HepG2 (cell line): ENCODE results near the gene KCTD18. TPM values are rescaled to one million over a fixed set of nuclear protein-coding genes. Genes with fewer than 3 reads are reported as not detected.
A peak's percentile ranks its signal among the peaks of the same experiment; 100 is the strongest.

ENCODE experiments used
- ATAC-seq: fragments of 200-7000 bp; cut with Tn5 transposase; 3 replicates; pipeline ENCODE4 v1.9.1; 2020; ENCODE audit warnings: mild to moderate bottlenecking, moderate library complexity
- BruUV-seq: library from RNA; stranded (reverse); fragments of 400-500 nt; replicated peaks from 2 replicates; lab custom pipeline; 2021; lab: Mats Ljungman, UMichigan
- CTCF ChIA-PET: fragments of 300-600 bp; formaldehyde crosslinking; extraction: SDS; loops from one replicate; lab custom pipeline; 2021; ENCODE audit warnings: low total read pairs, inconsistent platforms, low intra/inter-chr PET ratio; lab: Yijun Ruan, JAX
- POLR2A ChIA-PET: fragments of 350-600 bp; sonication (Branson Sonifier 250); formaldehyde crosslinking; loops from one replicate; lab custom pipeline; 2020; ENCODE audit warnings: antibody characterized with exemption, inconsistent platforms; lab: Yijun Ruan, JAX
- DNase-seq: peaks from one replicate; pipeline ENCODE4 v3.0.0-alpha.2; 2015; ENCODE audit warnings: low spot score
- FAIRE-seq: peaks from 3 replicates; lab custom pipeline; 2011; peaks lifted over from hg19 to GRCh38; lab: Jason Lieb, UNC
- H2AFZ ChIP-seq: one replicate; pipeline ENCODE4 v1.6.1; 2011; ENCODE audit warnings: low read length, inconsistent platforms
- H3K27ac ChIP-seq: fragments of 300-600 bp; 3 replicates; pipeline ENCODE4 v1.8.0; 2011; ENCODE audit warnings: mixed run types, mild to moderate bottlenecking, mixed read lengths, low read length, inconsistent platforms; ENCODE audit not compliant: insufficient read depth; ENCODE audit errors: extremely low read length
- H3K27me3 ChIP-seq, 2 experiments: fragments of 200-600 bp in 1 of 2; 2 replicates in 1 of 2; 3 replicates in 1 of 2; pipeline versions ENCODE4 v1.6.0 to v1.8.0; 2011; ENCODE audit warnings: low read length in 2 of 2, mild to moderate bottlenecking in 2 of 2, moderate library complexity in 2 of 2, inconsistent platforms in 1 of 2; ENCODE audit not compliant: insufficient read depth in 2 of 2, control insufficient read depth in 1 of 2
- H3K36me3 ChIP-seq, 2 experiments: fragments of 200-600 bp in 1 of 2; replicated peaks in 1 of 2; 2 replicates in 1 of 2; 3 replicates in 1 of 2; pipeline versions ENCODE4 v1.5.1 to v1.8.0; 2011; ENCODE audit warnings: low read length in 2 of 2, inconsistent platforms in 1 of 2; ENCODE audit not compliant: insufficient read depth in 2 of 2, control insufficient read depth in 1 of 2
- H3K4me1 ChIP-seq: 2 replicates; pipeline ENCODE4 v1.5.1; 2012; ENCODE audit warnings: low read length, inconsistent platforms; ENCODE audit not compliant: insufficient read depth
- H3K4me2 ChIP-seq: 2 replicates; pipeline ENCODE4 v1.6.0; 2011; ENCODE audit warnings: low read depth, low read length, inconsistent platforms
- H3K4me3 ChIP-seq, 3 experiments: fragments of 200-600 bp in 1 of 3; sonication (generic), shearing (Covaris generic) in 1 of 3; replicated peaks in 1 of 3; 2 replicates each; pipeline ENCODE4 v1.5.1; 2011 to 2016; ENCODE audit warnings: low read length in 3 of 3, inconsistent platforms in 2 of 3, low read depth in 2 of 3, mild to moderate bottlenecking in 2 of 3, control low read depth in 1 of 3, mixed read lengths in 1 of 3; ENCODE audit not compliant: insufficient read depth in 1 of 3
- H3K79me2 ChIP-seq: one replicate; pipeline ENCODE4 v1.6.1; 2011; ENCODE audit warnings: low read length, inconsistent platforms; ENCODE audit not compliant: insufficient read depth
- H3K9ac ChIP-seq: 2 replicates; pipeline ENCODE4 v1.6.0; 2011; ENCODE audit warnings: mild to moderate bottlenecking, low read depth, low read length, inconsistent platforms; ENCODE audit not compliant: insufficient read depth
- H3K9me3 ChIP-seq: 2 replicates; pipeline ENCODE4 v1.5.1; 2012; ENCODE audit warnings: mild to moderate bottlenecking, low read length
- H4K20me1 ChIP-seq: 2 replicates; pipeline ENCODE4 v1.6.0; 2011; ENCODE audit warnings: inconsistent platforms, mild to moderate bottlenecking, low read length, moderate library complexity; ENCODE audit not compliant: insufficient read depth
- HNRNPH1 ChIP-seq: fragments of 200-400 bp; formaldehyde crosslinking; optimal IDR thresholded peaks from 2 replicates; pipeline ENCODE3; 2017; ENCODE audit warnings: mild to moderate bottlenecking, low read depth, low read length
- PCBP1 ChIP-seq: fragments of 200-400 bp; formaldehyde crosslinking; IDR thresholded peaks from 2 replicates; pipeline ENCODE4 v1.6.1; 2017; ENCODE audit warnings: mild to moderate bottlenecking, low read depth, low read length, borderline replicate concordance
- RBM22 ChIP-seq: fragments of 200-400 bp; formaldehyde crosslinking; optimal IDR thresholded peaks from 2 replicates; pipeline ENCODE3; 2017; ENCODE audit warnings: mild to moderate bottlenecking, low read length, moderate library complexity
- ZNF615 ChIP-seq: sonication (generic); formaldehyde crosslinking; IDR thresholded peaks from 2 replicates; pipeline ENCODE4 v1.5.0; 2020; ENCODE audit warnings: mild to moderate bottlenecking, missing genetic modification reagents, borderline replicate concordance
- WGBS: methylation state at CpG from one replicate; pipeline ENCODE4 v1.1.6; 2017; ENCODE audit warnings: low lambda C conversion rate; 5-methylcytosine and 5-hydroxymethylcytosine counted together
- in situ Hi-C: cut with HindIII; loops from 2 replicates; pipeline ENCODE4 v1.10.0; 2017; ENCODE audit warnings: low pct_unique_long_range_greater_than_20kb; ENCODE audit not compliant: extremely low pct_ligation_motif_present
- intact Hi-C: fragments of 100-400 bp; cut with micrococcal nuclease; formaldehyde crosslinking; loops from one replicate; pipeline ENCODE4 v1.10.0; 2022; ENCODE audit not compliant: unreplicated experiment
- polyA plus RNA-seq, 8 experiments: library from polyadenylated mRNA; depleted of rRNA in 3 of 8; stranded (reverse) in 7 of 8; unstranded in 1 of 8; fragments of >200 nt; fragmentation: Illumina TruSeq in 4 of 8; extraction: Trizol in 4 of 8; gene quantifications; 2 replicates each; pipeline versions ENCODE4 v1.2.1 to v1.2.3, GENCODE V29; 2011 to 2016; ENCODE audit warnings: low read depth in 4 of 8, missing spikeins in 1 of 8, mixed read lengths in 1 of 8; ENCODE audit not compliant: insufficient read depth in 1 of 8
- total RNA-seq, 5 experiments: library from RNA; depleted of rRNA; stranded (reverse); fragments of >200 nt; fragmentation: Illumina TruSeq; extraction: Trizol; gene quantifications; 2 replicates each; pipeline ENCODE4 v1.2.3, GENCODE V29; 2016; ENCODE audit warnings: low read depth in 1 of 5

KCTD18 gene
- total and polyA plus RNA-seq, 2 of the 13 experiments (the other 11 are each of a cell fraction or from before 2014, with no cell fraction given): 2.2 to 7.1 TPM

DNA sequence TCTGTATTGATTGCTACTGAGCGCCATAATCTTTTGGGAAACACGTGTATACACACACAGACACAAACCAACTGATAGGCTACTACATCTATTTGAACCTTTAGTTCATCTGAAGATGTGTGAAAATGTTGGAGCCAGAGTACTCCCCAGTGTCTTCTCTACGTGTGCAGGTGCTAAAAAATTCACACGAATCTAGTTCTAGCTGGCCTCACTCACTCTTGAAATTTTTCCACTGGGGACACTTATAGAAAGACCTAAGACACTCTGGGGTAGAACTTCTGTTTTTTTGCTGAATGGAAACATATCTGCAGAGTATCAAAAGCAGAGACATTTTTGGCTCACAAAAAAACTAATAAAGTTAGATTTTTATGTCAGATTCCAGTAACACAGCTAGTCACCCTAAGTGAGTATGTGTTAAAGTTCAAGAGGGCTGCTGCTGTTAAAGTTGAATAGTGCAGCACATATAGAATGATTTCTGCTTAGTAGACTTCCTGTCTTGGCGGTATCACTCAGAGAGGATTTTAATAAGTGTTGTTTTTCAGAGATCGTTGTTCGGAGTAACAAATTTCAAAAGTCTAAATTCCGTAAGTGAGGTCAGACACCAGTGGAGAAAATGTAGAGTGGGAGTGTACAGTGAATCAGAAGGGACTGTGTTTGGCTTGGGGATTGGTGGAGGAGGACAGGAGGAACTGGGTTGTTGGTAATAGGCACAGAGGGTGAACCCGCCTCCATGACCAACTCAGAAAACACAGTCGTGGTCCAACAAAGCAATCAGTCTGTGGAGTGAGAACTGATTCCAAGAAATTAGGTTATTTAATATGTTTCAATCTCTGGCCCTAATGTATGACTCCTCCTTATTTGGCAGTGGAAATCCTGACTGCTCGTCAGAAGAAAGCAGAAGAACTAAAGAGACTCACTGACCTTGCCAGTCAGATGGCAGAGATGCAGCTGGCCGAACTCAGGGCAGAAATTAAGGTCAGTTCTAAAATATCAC is 43.1 kb downstream of the KCTD18 start:
- no peak overlapping the region for H3K27ac ChIP-seq
- no peaks in the 10 kb centered on the region for H3K4me1 ChIP-seq
- peaks cover 55 to 84% of the 10 kb centered on the region in 2 experiments for H3K36me3 ChIP-seq
- ATAC-seq: no peak
- H3K27me3 ChIP-seq: no peaks in the 10 kb centered on the region
- no peak for TF ChIP-seq PCBP1
- TF ChIP-seq ZNF615 (CRISPR knock-in tag): no peak
- TF ChIP-seq RBM22: peak; percentile 19
- in situ Hi-C loops: no loop called here
- H3K9ac ChIP-seq: no peak overlapping the region
- intact Hi-C loops: no loop called here
- H3K4me3 ChIP-seq: no peak overlapping the region
- H4K20me1 ChIP-seq: 0 out of 2 replicates have a peak, but pooled peaks cover 3% of the 10 kb centered on the region
- no peak for DNase-seq
- peak; percentile 21 for FAIRE-seq
- ChIA-PET CTCF (no interaction called here), POLR2A (no interaction called here)
- no peak overlapping the region for H3K4me2 ChIP-seq
- no peak overlapping the region for H2AFZ ChIP-seq
- no peaks in the 10 kb centered on the region for H3K79me2 ChIP-seq
- 95% methylated on average over 12 of the region's 12 CpGs for WGBS
- no TSS peak for BruUV-seq
- no peaks in the 10 kb centered on the region for H3K9me3 ChIP-seq

DNA sequence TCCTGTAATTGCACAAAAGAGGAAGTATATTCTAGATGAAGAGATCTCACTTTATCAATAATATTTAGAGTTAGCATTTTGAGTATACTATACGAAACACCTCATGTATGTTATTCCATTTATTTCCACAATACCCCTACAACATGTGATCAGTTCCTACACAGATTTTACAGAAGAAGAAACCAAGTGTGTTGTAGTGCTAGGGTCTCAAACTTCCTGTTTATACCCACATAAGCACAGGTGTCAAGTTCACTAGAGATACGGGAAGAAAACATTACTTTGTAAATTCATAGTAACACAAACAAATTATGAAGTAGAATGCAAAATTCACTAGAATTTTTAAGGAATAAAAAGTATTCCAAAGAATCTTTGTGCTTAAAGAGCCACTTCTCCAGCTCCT is 46.4 kb downstream of the KCTD18 start:
- CTCF ChIA-PET: no interaction called here
- ATAC-seq: no peak
- FAIRE-seq: no peak

More for the DNA sequence above, 46.4 kb downstream of the KCTD18 start:
- in situ Hi-C loops: no loop called here
- no peak overlapping the region for H3K4me3 ChIP-seq
- POLR2A ChIA-PET: no interaction called here
- no peak overlapping the region for H2AFZ ChIP-seq
- H3K79me2 ChIP-seq: no peaks in the 10 kb centered on the region
- no peaks in the 10 kb centered on the region for H3K27me3 ChIP-seq
- no peaks in the 10 kb centered on the region for H4K20me1 ChIP-seq
- BruUV-seq: no TSS peak
- no peak for TF ChIP-seq HNRNPH1
- intact Hi-C loops: no loop called here
- H3K4me1 ChIP-seq: no peaks in the 10 kb centered on the region
- no peak overlapping the region for H3K27ac ChIP-seq
- H3K4me2 ChIP-seq: no peak overlapping the region
- no peak overlapping the region for H3K9ac ChIP-seq
- no peak for DNase-seq
- H3K36me3 ChIP-seq: peaks cover 32 to 73% of the 10 kb centered on the region in 2 experiments
- no peaks in the 10 kb centered on the region for H3K9me3 ChIP-seq
- 95% methylated on average over 2 of the region's 2 CpGs for WGBS
